Measurements from ENCODE around the gene C5.
"Not testable (repeated sequence)": the region's sequence is repeated elsewhere in the genome, so short reads cannot be mapped to it uniquely, and the experiment has no call there.

C5 gene

GRCh38 chr9:120977321-120977720 lies 72.8 kb downstream of the C5 start:
- no peak for DNase-seq

GRCh38 chr9:120974921-120975320 lies 75.2 kb downstream of the C5 start:
- no peak for DNase-seq

- no peak for DNase-seq
These were observed 75.9 kb downstream of the C5 start for GRCh38 chr9:120974181-120974580.

GRCh38 chr9:120971938-120972337 lies 78.1 kb downstream of the C5 start:
- DNase-seq = no peak

- not testable (repeated sequence) for DNase-seq
These were observed 78.6 kb downstream of the C5 start for GRCh38 chr9:120971471-120971870.

GRCh38 chr9:120970244-120970643 lies 79.8 kb downstream of the C5 start:
- no peak for DNase-seq

GRCh38 chr9:120966013-120966369 lies 84.1 kb downstream of the C5 start:
- no peak for DNase-seq

GRCh38 chr9:120965344-120966012 lies 84.6 kb downstream of the C5 start:
- DNase-seq = no peak

GRCh38 chr9:120961936-120962335 lies 88.1 kb downstream of the C5 start:
- no peak for DNase-seq

- DNase-seq = no peak
These were observed 90.1 kb downstream of the C5 start for GRCh38 chr9:120960001-120960400.

GRCh38 chr9:120956862-120957261 lies 93.2 kb downstream of the C5 start:
- no peak for DNase-seq

GRCh38 chr9:120951960-120952618 lies 98.0 kb downstream of the C5 start:
- DNase-seq = no peak

- no peak for DNase-seq
These were observed 99.4 kb downstream of the C5 start for GRCh38 chr9:120950421-120951388.

- DNase-seq = no peak
These were observed 100.8 kb downstream of the C5 start for GRCh38 chr9:120949290-120949689.

GRCh38 chr9:120948824-120949223 lies 101.3 kb downstream of the C5 start:
- no peak for DNase-seq

- no peak for DNase-seq
These were observed 102.9 kb downstream of the C5 start for GRCh38 chr9:120947222-120947621.

- DNase-seq = no peak
These were observed 103.8 kb downstream of the C5 start for GRCh38 chr9:120946259-120946658.

- DNase-seq = no peak
These were observed 105.1 kb downstream of the C5 start for GRCh38 chr9:120944948-120945347.

GRCh38 chr9:120944434-120944843 lies 105.6 kb downstream of the C5 start:
- no peak for DNase-seq

GRCh38 chr9:120942186-120943001 lies 107.7 kb downstream of the C5 start:
- no peak for DNase-seq

- DNase-seq = no peak
These were observed 108.9 kb downstream of the C5 start for GRCh38 chr9:120941046-120941770.

GRCh38 chr9:120940573-120940972 lies 109.5 kb downstream of the C5 start:
- no peak for DNase-seq
